Measurements from ENCODE around the gene ZNF440. TPM values are rescaled to one million over a fixed set of nuclear protein-coding genes. Genes with fewer than 3 reads are reported as not detected.

Gene ZNF440
- total and polyA plus RNA-seq, 10 of the 15 experiments (the other 5 are each of a cell fraction or from before 2014, with no cell fraction given) = 1.3 to 8.9 (median 3.8) TPM

- Histone ChIP-seq H3K27me3 (replicated peaks in 1 of 2; ENCODE audit: control insufficient read depth in 2 of 2, insufficient read depth in 2 of 2, low read length in 1 of 2) (no peaks in the 10 kb centered on the region), H4K20me1 (ENCODE audit: control insufficient read depth, insufficient read depth) (no peaks in the 10 kb centered on the region), H3K4me1 (ENCODE audit: control insufficient read depth, insufficient read depth, low read length) (no peaks in the 10 kb centered on the region), H3K27ac (ENCODE audit: control insufficient read depth, insufficient read depth) (no peak overlapping the region), H3K4me2 (ENCODE audit: control insufficient read depth, insufficient read depth) (no peak overlapping the region), H3K9ac (ENCODE audit: control insufficient read depth, insufficient read depth, low read length) (no peak overlapping the region), H2AFZ (ENCODE audit: control insufficient read depth, low read depth, low read length) (no peak overlapping the region), H3K79me2 (ENCODE audit: control insufficient read depth, insufficient read depth, low read length) (no peaks in the 10 kb centered on the region), H3K36me3 (ENCODE audit: control insufficient read depth in 2 of 2, insufficient read depth in 2 of 2, low read length in 1 of 2) (peaks cover 6 to 11% of the 10 kb centered on the region in 2 experiments), H3K9me3 (replicated peaks; ENCODE audit: control insufficient read depth, insufficient read depth, low read length) (peaks cover 53% of the 10 kb centered on the region), H3K4me3 (no peak overlapping the region)
- ATAC-seq (no peak), DNase-seq (ENCODE audit: low read depth, low spot score) (no peak), FAIRE-seq (no peak)
- CTCF ChIA-PET = no interaction called here
- SMC1A ChIA-PET (ENCODE audit: uncharacterized antibody, unreplicated experiment) = no interaction called here
- 97% methylated on average over 5 of the region's 5 CpGs for WGBS (ENCODE audit: insufficient coverage, insufficient replicate concordance, low lambda C conversion rate, missing lambda C conversion rate)
- in situ Hi-C loops (cut with MboI) = no loop called here
- RAD21 ChIA-PET (ENCODE audit: unreplicated experiment) = no interaction called here
- BruUV-seq (replicated peaks) = no TSS peak
- intact Hi-C loops (cut with micrococcal nuclease; ENCODE audit: unreplicated experiment) = no loop called here
- POLR2A ChIA-PET = no interaction called here
- peak; percentile 88 for TF ChIP-seq KLF5 (IDR thresholded peaks at IDR 0.05; ENCODE audit: partially characterized antibody)
- TF ChIP-seq CBX5 (IDR thresholded peaks at IDR 0.05; ENCODE audit: low read depth) = 0 out of 2 replicates have a peak, but pooled peaks have one; percentile 75
- TF ChIP-seq, protein P1, sequence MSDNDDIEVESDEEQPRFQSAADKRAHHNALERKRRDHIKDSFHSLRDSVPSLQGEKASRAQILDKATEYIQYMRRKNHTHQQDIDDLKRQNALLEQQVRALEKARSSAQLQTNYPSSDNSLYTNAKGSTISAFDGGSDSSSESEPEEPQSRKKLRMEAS (IDR thresholded peaks at IDR 0.05; ENCODE audit: low read depth, low read length) = no peak
- no peak for TF ChIP-seq E2F4 (IDR thresholded peaks at IDR 0.05; ENCODE audit: low read depth, low read length)
- no peak for TF ChIP-seq RELA (IDR thresholded peaks at IDR 0.05; ENCODE audit: borderline replicate concordance, partially characterized antibody)
- TF ChIP-seq ZNF622 (IDR thresholded peaks at IDR 0.05) = no peak
- TF ChIP-seq CUX1 (IDR thresholded peaks at IDR 0.05; ENCODE audit: insufficient replicate concordance, low read depth, low read length) = no peak
- TF ChIP-seq NFYB (IDR thresholded peaks at IDR 0.05; ENCODE audit: insufficient read depth, low read depth, low read length) = no peak
- TF ChIP-seq, protein P2, sequence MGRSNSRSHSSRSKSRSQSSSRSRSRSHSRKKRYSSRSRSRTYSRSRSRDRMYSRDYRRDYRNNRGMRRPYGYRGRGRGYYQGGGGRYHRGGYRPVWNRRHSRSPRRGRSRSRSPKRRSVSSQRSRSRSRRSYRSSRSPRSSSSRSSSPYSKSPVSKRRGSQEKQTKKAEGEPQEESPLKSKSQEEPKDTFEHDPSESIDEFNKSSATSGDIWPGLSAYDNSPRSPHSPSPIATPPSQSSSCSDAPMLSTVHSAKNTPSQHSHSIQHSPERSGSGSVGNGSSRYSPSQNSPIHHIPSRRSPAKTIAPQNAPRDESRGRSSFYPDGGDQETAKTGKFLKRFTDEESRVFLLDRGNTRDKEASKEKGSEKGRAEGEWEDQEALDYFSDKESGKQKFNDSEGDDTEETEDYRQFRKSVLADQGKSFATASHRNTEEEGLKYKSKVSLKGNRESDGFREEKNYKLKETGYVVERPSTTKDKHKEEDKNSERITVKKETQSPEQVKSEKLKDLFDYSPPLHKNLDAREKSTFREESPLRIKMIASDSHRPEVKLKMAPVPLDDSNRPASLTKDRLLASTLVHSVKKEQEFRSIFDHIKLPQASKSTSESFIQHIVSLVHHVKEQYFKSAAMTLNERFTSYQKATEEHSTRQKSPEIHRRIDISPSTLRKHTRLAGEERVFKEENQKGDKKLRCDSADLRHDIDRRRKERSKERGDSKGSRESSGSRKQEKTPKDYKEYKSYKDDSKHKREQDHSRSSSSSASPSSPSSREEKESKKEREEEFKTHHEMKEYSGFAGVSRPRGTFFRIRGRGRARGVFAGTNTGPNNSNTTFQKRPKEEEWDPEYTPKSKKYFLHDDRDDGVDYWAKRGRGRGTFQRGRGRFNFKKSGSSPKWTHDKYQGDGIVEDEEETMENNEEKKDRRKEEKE (IDR thresholded peaks at IDR 0.05) = no peak
- no peak for TF ChIP-seq SP1 (IDR thresholded peaks at IDR 0.05; ENCODE audit: low read depth, low read length)
- TF ChIP-seq RBBP5 (conservative IDR thresholded peaks at IDR 0.05) = no peak
- no peak for TF ChIP-seq TCF7 (IDR thresholded peaks at IDR 0.05; ENCODE audit: borderline replicate concordance)
- TF ChIP-seq BRCA1 (IDR thresholded peaks at IDR 0.05; ENCODE audit: low read depth, low read length) = no peak
Observed at GRCh38 chr19:11781295-11782057, 32.6 kb upstream of the ZNF440 start.
